HG03520 (cell line): ENCODE results near the gene IL2RA.
"Not testable (repeated sequence)": the region's sequence is repeated elsewhere in the genome, so short reads cannot be mapped to it uniquely, and the experiment has no call there.

ENCODE experiments used
- ATAC-seq: cut with Tn5 transposase; IDR thresholded peaks from one replicate; pipeline ENCODE4 v1.9.1; 2021; ENCODE audit warnings: mild to moderate bottlenecking, moderate library complexity; ENCODE audit not compliant: unreplicated experiment

The IL2RA gene

GRCh38 chr10:6017781-6018354, 44.3 kb downstream of the IL2RA start:
- no peak for ATAC-seq

DNA sequence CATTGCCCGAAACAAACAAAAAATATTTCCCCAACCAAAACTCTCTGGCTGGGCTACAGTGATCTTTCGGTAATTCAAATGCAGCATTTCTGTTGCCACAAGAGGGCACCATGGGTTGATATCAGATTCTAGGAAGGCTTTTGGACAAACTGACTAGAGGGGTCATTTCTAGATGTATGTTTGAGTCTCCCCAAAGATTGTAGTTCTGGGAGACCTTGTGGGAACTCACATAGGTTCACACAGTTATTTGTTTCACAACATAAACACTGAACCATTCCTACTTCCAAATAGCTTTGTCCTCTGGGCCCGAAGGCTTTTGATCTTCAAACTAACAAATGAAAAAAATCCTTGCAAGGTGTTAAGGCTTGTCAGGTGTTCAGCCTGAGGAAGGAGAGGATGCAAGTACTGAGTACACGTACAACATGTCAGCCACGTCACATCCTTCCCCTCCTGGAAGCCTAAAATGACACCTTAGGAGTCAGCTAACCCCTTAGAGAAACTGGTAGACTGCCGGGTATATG, 47.9 kb downstream of the IL2RA start:
- no peak for ATAC-seq

DNA sequence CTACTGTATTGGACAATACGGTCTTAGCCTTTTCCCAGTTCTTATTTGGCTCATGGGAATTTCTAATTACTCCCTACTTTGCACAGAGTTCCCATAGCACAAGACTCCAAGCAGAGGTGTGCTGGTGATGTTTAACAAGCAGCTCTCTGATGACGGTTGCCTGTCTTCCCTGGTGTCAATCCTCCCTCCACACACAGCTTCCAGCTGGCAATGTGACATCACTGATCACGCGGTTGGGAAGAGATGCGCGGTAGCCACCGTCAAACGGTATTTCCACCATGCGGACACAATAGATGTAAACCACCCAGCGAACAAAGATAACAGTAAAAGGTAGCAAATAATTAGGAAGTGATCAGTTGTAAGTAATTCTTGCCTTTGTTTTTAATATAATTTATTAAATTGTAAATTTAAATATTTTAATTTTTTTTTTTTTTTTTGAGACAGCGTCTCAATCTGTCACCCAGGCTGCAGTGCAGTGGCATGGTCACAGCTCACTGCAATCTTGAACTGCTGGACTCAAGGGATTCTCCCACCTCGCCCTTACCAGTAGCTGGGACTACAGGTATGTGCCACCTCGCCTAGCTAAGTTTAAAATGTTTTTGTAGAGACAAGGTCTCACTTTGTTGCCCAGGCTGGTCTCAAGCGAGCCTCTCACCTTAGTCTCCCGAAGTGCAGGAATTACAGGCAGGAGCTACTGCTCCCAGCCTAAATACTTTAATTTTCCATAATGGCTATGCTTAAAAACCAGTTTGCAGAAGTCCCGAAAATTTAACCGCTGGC, 48.6 kb downstream of the IL2RA start:
- no peak for ATAC-seq

- ATAC-seq = no peak
Measured at GRCh38 chr10:6012121-6012905, 49.9 kb downstream of the IL2RA start.

- no peak for ATAC-seq
Measured at GRCh38 chr10:6011558-6011957, 50.6 kb downstream of the IL2RA start.

GRCh38 chr10:6010569-6010968, 51.6 kb downstream of the IL2RA start:
- no peak for ATAC-seq

DNA sequence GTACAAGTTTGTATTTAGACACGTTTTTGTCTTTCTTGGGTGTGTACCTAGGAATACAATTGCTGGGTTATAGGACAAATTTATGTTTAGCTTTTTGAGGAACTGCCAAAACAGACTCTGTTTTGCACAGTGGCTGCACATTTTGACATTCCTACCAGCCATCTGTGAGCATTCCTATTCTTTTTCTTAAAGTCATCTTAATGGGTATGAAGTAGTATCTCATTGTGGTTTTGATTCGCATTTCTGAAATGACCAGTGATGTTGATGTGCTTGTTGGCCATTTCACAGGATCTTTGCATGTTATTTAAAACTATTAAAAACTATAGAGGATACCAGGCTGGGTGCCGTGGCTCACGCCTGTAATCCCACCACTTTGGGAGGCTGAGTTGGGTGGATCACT, 52.2 kb downstream of the IL2RA start:
- no peak for ATAC-seq

GRCh38 chr10:6009150-6009549, 53.0 kb downstream of the IL2RA start:
- ATAC-seq = no peak

- no peak for ATAC-seq
Measured at GRCh38 chr10:6008497-6009142, 53.5 kb downstream of the IL2RA start.

- ATAC-seq = no peak
Measured at GRCh38 chr10:6006991-6007390, 55.2 kb downstream of the IL2RA start.

DNA sequence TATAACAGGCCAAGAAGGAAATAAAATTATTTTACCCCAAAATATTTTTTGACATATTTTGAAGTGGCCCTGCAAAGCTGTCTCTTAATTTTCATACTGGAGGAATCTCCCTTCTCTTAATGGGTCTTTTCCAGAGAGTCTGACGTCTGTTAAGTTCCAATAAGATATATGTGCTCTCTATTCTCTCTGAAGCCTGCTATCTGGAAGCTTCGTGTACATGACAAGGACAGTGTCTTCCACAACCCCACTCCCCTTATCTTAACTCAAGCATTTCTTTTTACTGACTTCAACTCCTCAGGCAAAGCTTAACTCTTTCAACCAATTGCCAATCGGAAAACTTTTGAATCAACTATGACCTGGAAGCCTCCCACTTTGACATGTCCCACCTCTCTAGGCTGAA, 55.6 kb downstream of the IL2RA start:
- no peak for ATAC-seq

- no peak for ATAC-seq
Measured at GRCh38 chr10:6005856-6006395, 56.2 kb downstream of the IL2RA start.

DNA sequence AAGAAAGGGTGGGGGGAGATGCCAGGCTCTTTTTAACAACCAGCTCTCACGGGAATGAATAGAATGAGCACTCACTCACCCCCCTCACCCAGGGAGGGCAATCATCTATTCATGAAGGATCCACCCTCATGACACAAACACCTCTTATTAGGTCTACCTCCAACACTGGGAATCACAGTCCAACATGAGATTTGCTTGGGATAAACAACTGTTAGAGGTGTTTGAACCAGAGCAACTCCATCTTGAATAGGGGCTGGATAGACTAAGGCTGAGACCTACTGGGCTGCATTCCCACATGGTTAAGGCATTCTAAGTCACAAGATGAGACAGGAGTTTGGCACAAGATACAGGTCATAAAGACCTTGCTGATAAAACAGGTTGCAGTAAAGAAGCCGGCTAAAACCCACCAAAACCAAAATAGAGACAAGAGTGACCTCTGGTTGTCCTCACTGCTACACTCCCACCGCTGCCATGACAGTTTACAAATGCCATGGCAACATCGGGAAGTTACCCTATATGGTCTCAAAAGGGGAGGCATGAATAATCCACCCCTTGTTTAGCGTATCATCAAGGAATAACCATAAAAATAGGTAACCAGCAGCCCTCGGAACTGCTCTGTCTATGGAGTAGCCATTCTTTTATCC, 56.9 kb downstream of the IL2RA start:
- ATAC-seq = not testable (repeated sequence)

DNA sequence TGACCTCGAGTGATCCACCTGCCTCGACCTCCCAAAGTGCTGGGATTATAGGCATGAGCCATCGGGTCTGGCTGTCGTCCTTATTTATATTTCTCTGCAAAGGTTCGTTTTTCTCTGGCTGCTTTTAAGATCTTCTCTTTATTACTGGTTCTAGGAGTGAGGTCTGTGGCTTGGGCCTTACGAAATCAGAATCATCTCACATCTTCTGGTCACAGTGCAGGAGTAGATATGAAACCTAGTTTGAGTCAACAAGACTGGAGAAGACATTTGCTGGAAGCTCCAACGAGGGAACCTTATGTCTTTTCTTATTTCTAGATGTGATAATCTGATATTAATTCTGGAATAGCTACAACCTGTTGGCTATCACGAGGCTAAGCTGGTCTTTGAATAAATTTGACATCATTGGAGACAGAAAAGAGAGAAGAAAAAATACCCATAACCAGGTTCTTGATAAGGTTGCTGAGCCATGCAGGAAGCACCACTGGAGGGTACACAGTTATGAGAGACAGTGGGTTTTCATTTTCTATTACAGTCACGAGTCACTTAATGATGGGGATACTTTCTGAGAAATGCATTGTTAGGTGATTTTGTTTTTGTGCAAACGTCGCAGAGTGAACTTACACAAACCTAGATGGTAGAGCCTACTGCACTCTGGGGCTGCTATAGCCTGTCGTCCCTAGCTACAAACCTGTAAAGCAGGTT, 59.2 kb downstream of the IL2RA start:
- no peak for ATAC-seq

DNA sequence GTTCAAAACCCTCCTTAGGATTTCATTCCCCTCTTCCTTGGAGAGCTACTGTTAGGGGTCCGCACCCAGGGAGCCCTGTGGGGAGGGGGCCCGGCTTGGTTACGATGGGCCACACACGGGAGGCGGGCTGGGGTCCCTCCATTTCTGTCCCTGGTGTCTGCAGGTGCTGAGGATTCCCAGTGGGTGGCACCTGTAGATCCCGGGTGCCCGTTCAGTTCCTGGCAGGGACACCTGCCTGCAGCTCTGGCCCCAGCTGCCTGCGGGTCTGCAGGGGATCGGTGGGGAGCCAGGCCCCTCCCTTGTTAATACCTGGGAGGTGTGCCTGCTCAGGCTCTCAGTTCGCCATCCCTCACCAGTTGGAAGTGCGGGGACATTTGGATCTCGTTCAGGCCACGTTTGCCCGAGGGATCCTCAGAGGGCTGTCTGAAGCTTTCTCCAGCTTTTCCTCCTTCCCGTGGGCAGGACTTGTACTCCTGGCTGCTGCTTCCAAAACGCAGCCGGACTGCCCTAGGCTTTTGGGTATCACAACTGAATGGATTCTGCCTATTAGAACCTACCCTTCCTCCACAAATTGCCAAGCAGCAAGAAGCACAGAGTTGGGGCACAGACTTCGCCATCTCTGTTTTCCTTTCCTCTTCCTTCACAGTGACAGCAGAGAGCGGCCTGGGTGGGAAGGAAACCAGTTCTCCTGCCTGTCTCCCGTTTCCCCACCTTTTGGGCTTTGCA, 62.6 kb downstream of the IL2RA start:
- no peak for ATAC-seq

- no peak for ATAC-seq
Measured at GRCh38 chr10:5996696-5997095, 65.5 kb downstream of the IL2RA start.

GRCh38 chr10:5992398-5992797, 69.8 kb downstream of the IL2RA start:
- ATAC-seq = no peak

- ATAC-seq = no peak
Measured at GRCh38 chr10:5991708-5992107, 70.5 kb downstream of the IL2RA start.

- no peak for ATAC-seq
Measured at GRCh38 chr10:5989756-5990155, 72.4 kb downstream of the IL2RA start.
